ENCODE results near the gene NEMF.
A peak's percentile ranks its signal among the peaks of the same experiment; 100 is the strongest.
"Not testable (repeated sequence)": the region's sequence is repeated elsewhere in the genome, so short reads cannot be mapped to it uniquely, and the experiment has no call there.

Gene NEMF

GRCh38 chr14:49767571-49768300 lies 84.9 kb downstream of the NEMF start, which contains the start of gene KLHDC2:
TSS of gene KLHDC2 (plus strand) at chr14:49768153. CDS start at chr14:49768469, 316 bp downstream.
- H3K27ac Mint-ChIP-seq = peak within 1 kb of the TSS; percentile 100
- no peaks in the 10 kb centered on the region for H3K9me3 Mint-ChIP-seq
- peak within 1 kb of the TSS; percentile 98 for H3K4me3 Mint-ChIP-seq
- no peaks in the 10 kb centered on the region for H3K27me3 Mint-ChIP-seq (ENCODE audit: low read depth)
- peaks cover 32% of the 10 kb centered on the region for H3K4me1 Mint-ChIP-seq (ENCODE audit: low read depth)
- H3K36me3 Mint-ChIP-seq (ENCODE audit: low read depth) = peaks cover 4% of the 10 kb centered on the region
- DNase-seq (ENCODE audit: low spot score) = peak; percentile 94

- Mint-ChIP-seq H3K4me1 (ENCODE audit: low read depth) (peaks cover 32% of the 10 kb centered on the region), H3K4me3 (peak overlapping the region; percentile 92), H3K27me3 (ENCODE audit: low read depth) (no peaks in the 10 kb centered on the region)
Measured at GRCh38 chr14:49767270-49767570, 85.4 kb downstream of the NEMF start.

DNA sequence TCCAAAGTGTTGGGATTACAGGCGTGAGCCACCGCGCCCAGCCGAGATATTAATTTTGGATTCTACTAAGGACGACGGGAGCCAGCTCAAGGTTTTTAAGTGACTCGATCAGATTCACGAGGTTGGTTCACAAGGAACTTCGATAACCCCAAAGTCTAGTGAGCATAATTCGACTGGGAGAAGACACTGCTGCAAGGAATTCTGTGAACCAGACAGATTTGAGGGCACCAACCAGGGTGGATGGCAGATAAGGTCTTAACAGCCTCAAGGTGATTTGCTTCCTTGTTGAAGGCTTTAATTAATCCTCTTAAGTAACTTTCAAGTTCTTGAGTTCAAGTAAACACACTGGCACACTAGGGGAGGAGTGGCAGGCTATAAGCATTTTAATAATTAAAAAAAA lies 85.7 kb downstream of the NEMF start:
- H3K27ac Mint-ChIP-seq = peak overlapping the region; percentile 100
- no peak for DNase-seq (ENCODE audit: low spot score)
- peaks cover 32% of the 10 kb centered on the region for H3K4me1 Mint-ChIP-seq (ENCODE audit: low read depth)
- H3K4me3 Mint-ChIP-seq = peak overlapping the region; percentile 92
- no peaks in the 10 kb centered on the region for H3K9me3 Mint-ChIP-seq
- no peaks in the 10 kb centered on the region for H3K27me3 Mint-ChIP-seq (ENCODE audit: low read depth)
- H3K36me3 Mint-ChIP-seq (ENCODE audit: low read depth) = peaks cover 2% of the 10 kb centered on the region

More at GRCh38 chr14:49767270-49767570, 85.4 kb downstream of the NEMF start:
- no peak for DNase-seq (ENCODE audit: low spot score)
- Mint-ChIP-seq H3K36me3 (ENCODE audit: low read depth) (peaks cover 3% of the 10 kb centered on the region), H3K27ac (peak overlapping the region; percentile 100), H3K9me3 (no peaks in the 10 kb centered on the region)

DNA sequence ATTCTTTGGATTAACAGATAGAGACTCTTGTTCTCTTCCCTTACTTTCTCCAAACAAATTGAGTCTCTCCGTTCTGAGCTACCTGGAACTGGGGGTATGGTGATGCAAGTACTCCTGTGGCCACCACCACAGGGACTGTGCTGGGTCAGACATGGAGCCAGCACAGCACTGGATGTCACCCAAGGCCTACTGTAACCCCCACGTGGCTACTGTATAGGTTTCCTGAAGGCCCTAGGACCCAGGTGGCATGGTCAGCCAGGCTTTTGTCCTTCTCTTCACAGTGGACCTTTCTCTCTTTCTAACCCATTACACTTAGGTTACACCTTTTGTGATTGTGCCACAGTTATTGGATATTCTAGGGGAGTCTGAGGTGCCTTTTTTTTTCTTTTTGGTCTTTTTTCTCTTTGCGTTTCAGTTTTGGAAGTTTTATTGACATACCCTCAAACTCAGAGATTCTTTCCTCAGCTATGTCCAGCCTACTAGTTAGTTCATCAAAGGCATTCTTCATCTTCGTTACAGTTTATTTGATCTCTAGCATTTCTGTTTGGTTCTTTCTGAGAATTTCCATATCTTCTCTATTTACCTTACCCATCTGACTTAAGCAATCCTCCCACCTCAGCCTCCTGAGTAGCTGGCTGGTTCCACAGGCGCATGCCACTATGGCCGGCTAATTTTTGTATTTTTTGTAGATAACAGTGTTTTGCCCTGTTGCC lies 90.6 kb downstream of the NEMF start:
- Mint-ChIP-seq H3K4me3 (no peak overlapping the region), H3K27ac (no peak overlapping the region), H3K36me3 (ENCODE audit: low read depth) (no peaks in the 10 kb centered on the region), H3K27me3 (ENCODE audit: low read depth) (peaks cover 7% of the 10 kb centered on the region), H3K9me3 (no peaks in the 10 kb centered on the region), H3K4me1 (ENCODE audit: low read depth) (peaks cover 9% of the 10 kb centered on the region)
- no peak for DNase-seq (ENCODE audit: low spot score)

- Mint-ChIP-seq H3K27me3 (ENCODE audit: low read depth) (peaks cover 11% of the 10 kb centered on the region), H3K36me3 (ENCODE audit: low read depth) (no peaks in the 10 kb centered on the region)
- DNase-seq (ENCODE audit: low spot score) = no peak
Measured at GRCh38 chr14:49755378-49755777, 97.2 kb downstream of the NEMF start.

GRCh38 chr14:49754570-49755097 lies 98.0 kb downstream of the NEMF start:
- Mint-ChIP-seq H3K27ac (no peak overlapping the region), H3K9me3 (no peaks in the 10 kb centered on the region), H3K36me3 (ENCODE audit: low read depth) (no peaks in the 10 kb centered on the region), H3K27me3 (ENCODE audit: low read depth) (peaks cover 6% of the 10 kb centered on the region), H3K4me3 (no peak overlapping the region), H3K4me1 (ENCODE audit: low read depth) (no peaks in the 10 kb centered on the region)
- DNase-seq (ENCODE audit: low spot score) = no peak

More at GRCh38 chr14:49755378-49755777, 97.2 kb downstream of the NEMF start:
- Mint-ChIP-seq H3K4me1 (ENCODE audit: low read depth) (peaks cover 2% of the 10 kb centered on the region), H3K4me3 (no peak overlapping the region), H3K9me3 (no peaks in the 10 kb centered on the region), H3K27ac (no peak overlapping the region)

- not testable (repeated sequence) for H3K9me3 Mint-ChIP-seq; H3K27ac Mint-ChIP-seq; DNase-seq (ENCODE audit: low spot score); H3K36me3 Mint-ChIP-seq (ENCODE audit: low read depth); H3K4me3 Mint-ChIP-seq; H3K4me1 Mint-ChIP-seq (ENCODE audit: low read depth); H3K27me3 Mint-ChIP-seq (ENCODE audit: low read depth)
Measured at GRCh38 chr14:49746476-49746875, 106.1 kb downstream of the NEMF start.

- H3K36me3 Mint-ChIP-seq (ENCODE audit: low read depth) = no peaks in the 10 kb centered on the region
- H3K9me3 Mint-ChIP-seq = no peaks in the 10 kb centered on the region
- no peak overlapping the region for H3K4me3 Mint-ChIP-seq
- H3K27me3 Mint-ChIP-seq (ENCODE audit: low read depth) = no peaks in the 10 kb centered on the region
- H3K4me1 Mint-ChIP-seq (ENCODE audit: low read depth) = no peaks in the 10 kb centered on the region
- no peak overlapping the region for H3K27ac Mint-ChIP-seq
- no peak for DNase-seq (ENCODE audit: low spot score)
Measured at GRCh38 chr14:49745191-49745590, 107.4 kb downstream of the NEMF start.

DNA sequence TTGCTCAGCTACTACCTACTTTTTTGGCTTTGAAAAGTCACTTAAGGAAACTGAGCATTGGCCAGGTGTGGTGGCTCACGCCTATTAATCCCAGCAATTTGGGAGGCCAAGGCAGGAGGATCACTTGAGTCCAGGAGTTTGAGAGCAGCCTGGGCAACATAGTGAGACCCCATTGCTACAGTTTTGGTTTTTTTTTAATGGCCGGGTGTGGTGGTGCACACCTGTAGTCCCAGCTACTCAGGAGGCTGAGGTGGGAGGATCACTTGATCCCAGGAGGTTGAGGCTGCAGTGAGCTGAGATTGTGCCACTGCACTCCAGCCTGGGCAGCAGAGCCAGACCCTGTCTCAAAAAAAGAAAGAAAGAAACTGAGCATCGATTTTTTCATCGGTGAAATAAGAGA lies 116.9 kb downstream of the NEMF start:
- H3K4me3 Mint-ChIP-seq; DNase-seq (ENCODE audit: low spot score); H3K9me3 Mint-ChIP-seq; H3K27ac Mint-ChIP-seq; H3K36me3 Mint-ChIP-seq (ENCODE audit: low read depth); H3K4me1 Mint-ChIP-seq (ENCODE audit: low read depth); H3K27me3 Mint-ChIP-seq (ENCODE audit: low read depth): not testable (repeated sequence)

GRCh38 chr14:49733836-49734235 lies 118.8 kb downstream of the NEMF start:
- H3K36me3 Mint-ChIP-seq (ENCODE audit: low read depth) = no peaks in the 10 kb centered on the region
- no peak overlapping the region for H3K4me3 Mint-ChIP-seq
- no peak overlapping the region for H3K27ac Mint-ChIP-seq
- DNase-seq (ENCODE audit: low spot score) = no peak
- H3K9me3 Mint-ChIP-seq = no peaks in the 10 kb centered on the region
- H3K4me1 Mint-ChIP-seq (ENCODE audit: low read depth) = no peaks in the 10 kb centered on the region
- no peaks in the 10 kb centered on the region for H3K27me3 Mint-ChIP-seq (ENCODE audit: low read depth)

DNA sequence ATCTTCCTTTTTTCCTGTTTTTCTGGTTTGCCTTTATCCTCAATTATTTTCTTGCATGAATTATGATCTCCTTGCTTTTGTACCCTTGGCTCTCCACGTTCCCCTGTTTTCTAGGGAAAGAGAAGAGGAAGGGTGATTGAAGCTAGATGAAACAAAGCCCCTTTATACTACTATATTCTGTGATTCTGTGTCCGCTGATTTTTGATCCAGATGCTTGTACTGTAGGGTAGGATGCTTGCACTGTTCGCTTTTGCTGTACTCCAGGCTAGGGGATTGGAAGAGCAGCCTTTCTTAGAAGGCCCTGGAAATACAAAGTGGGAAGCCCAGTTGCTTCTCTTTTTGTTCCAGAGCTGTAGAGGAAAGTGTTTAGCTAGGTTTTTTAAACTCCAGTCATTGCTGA lies 119.7 kb downstream of the NEMF start:
- H3K27ac Mint-ChIP-seq = no peak overlapping the region
- DNase-seq (ENCODE audit: low spot score) = no peak
- no peak overlapping the region for H3K4me3 Mint-ChIP-seq
- no peaks in the 10 kb centered on the region for H3K36me3 Mint-ChIP-seq (ENCODE audit: low read depth)
- no peaks in the 10 kb centered on the region for H3K9me3 Mint-ChIP-seq
- no peaks in the 10 kb centered on the region for H3K4me1 Mint-ChIP-seq (ENCODE audit: low read depth)
- H3K27me3 Mint-ChIP-seq (ENCODE audit: low read depth) = no peaks in the 10 kb centered on the region

All from T-helper 2 cell treated with Interferon-gamma antibody and Interleukin-4, amounts not matched to agents 5 μg/mL and 100 μg/mL, for 36 hours (primary cell).